ENCODE measurements around the gene AHR.
"Not testable (repeated sequence)": the region's sequence is repeated elsewhere in the genome, so short reads cannot be mapped to it uniquely, and the experiment has no call there.

AHR gene

GRCh38 chr7:17376595-17376994, 78.1 kb downstream of the AHR start:
- no CpG with 5 or more reads among the region's 1 CpG for WGBS (ENCODE audit: extremely low coverage, insufficient coverage, insufficient read length)
- Histone ChIP-seq H3K4me2 (ENCODE audit: low read length) (no peak overlapping the region), H3K14ac (ENCODE audit: low read length) (no peak overlapping the region)

GRCh38 chr7:17380736-17381662, 82.5 kb downstream of the AHR start:
- no peak overlapping the region for H4K8ac ChIP-seq (ENCODE audit: low read depth, low read length)
- no peak overlapping the region for H3K18ac ChIP-seq (ENCODE audit: low read length)
- H2AFZ ChIP-seq (ENCODE audit: insufficient read depth, low read length, poor library complexity), result no peak overlapping the region
- H3K79me2 ChIP-seq (ENCODE audit: control insufficient read depth, insufficient read depth, low read length, poor library complexity), result no peaks in the 10 kb centered on the region
- no CpG with 5 or more reads among the region's 4 CpGs for WGBS (ENCODE audit: extremely low coverage, insufficient coverage, insufficient read length)
- H2BK120ac ChIP-seq (ENCODE audit: insufficient read depth, low read length, poor library complexity), result no peak overlapping the region
- no peaks in the 10 kb centered on the region for H3K79me1 ChIP-seq (ENCODE audit: low read length)
- H3K36me3 ChIP-seq (ENCODE audit: control insufficient read depth in 1 of 2, insufficient read depth in 2 of 2, low read length in 2 of 2), result no peaks in the 10 kb centered on the region
- no peaks in the 10 kb centered on the region for H3K4me1 ChIP-seq (ENCODE audit: control insufficient read depth in 1 of 2, insufficient read depth in 2 of 2, low read length in 2 of 2)
- H3K4me2 ChIP-seq (ENCODE audit: low read length), result no peak overlapping the region
- DNase-seq, result no peak
- H3K9ac ChIP-seq (ENCODE audit: low read length), result no peak overlapping the region
- no peak overlapping the region for H4K91ac ChIP-seq (ENCODE audit: low read depth, low read length)
- no peak overlapping the region for H3K23ac ChIP-seq (ENCODE audit: low read length)
- H4K12ac ChIP-seq (ENCODE audit: low read depth, low read length), result no peak overlapping the region
- H3K27ac ChIP-seq (ENCODE audit: low read depth, low read length), result no peak overlapping the region
- H3K9me3 ChIP-seq (ENCODE audit: insufficient read depth, low read depth, low read length), result peaks cover 2% of the 10 kb centered on the region
- H3K4ac ChIP-seq (ENCODE audit: low read depth, low read length), result no peak overlapping the region
- no peaks in the 10 kb centered on the region for H3K27me3 ChIP-seq (ENCODE audit: insufficient read depth, low read length)
- H2AK5ac ChIP-seq (ENCODE audit: low read length), result no peak overlapping the region
- no peak overlapping the region for H2BK5ac ChIP-seq (ENCODE audit: low read depth, low read length, poor library complexity)
- H3K14ac ChIP-seq (ENCODE audit: low read length), result no peak overlapping the region
- no peak overlapping the region for H2BK12ac ChIP-seq (ENCODE audit: low read length)
- no peak overlapping the region for H3K4me3 ChIP-seq (ENCODE audit: low read depth, low read length)

More at GRCh38 chr7:17376595-17376994, 78.1 kb downstream of the AHR start:
- H3K36me3 ChIP-seq (ENCODE audit: control insufficient read depth in 1 of 2, insufficient read depth in 2 of 2, low read length in 2 of 2), result no peaks in the 10 kb centered on the region
- H3K9me3 ChIP-seq (ENCODE audit: insufficient read depth, low read depth, low read length), result peaks cover 2% of the 10 kb centered on the region
- no peak overlapping the region for H3K4me3 ChIP-seq (ENCODE audit: low read depth, low read length)
- DNase-seq, result no peak
- no peak overlapping the region for H2BK12ac ChIP-seq (ENCODE audit: low read length)
- H2AFZ ChIP-seq (ENCODE audit: insufficient read depth, low read length, poor library complexity), result no peak overlapping the region
- no peak overlapping the region for H3K27ac ChIP-seq (ENCODE audit: low read depth, low read length)
- no peak overlapping the region for H2AK5ac ChIP-seq (ENCODE audit: low read length)
- no peaks in the 10 kb centered on the region for H3K79me2 ChIP-seq (ENCODE audit: control insufficient read depth, insufficient read depth, low read length, poor library complexity)
- H3K79me1 ChIP-seq (ENCODE audit: low read length), result no peaks in the 10 kb centered on the region
- no peak overlapping the region for H2BK5ac ChIP-seq (ENCODE audit: low read depth, low read length, poor library complexity)
- H2BK120ac ChIP-seq (ENCODE audit: insufficient read depth, low read length, poor library complexity), result no peak overlapping the region
- H4K12ac ChIP-seq (ENCODE audit: low read depth, low read length), result no peak overlapping the region
- H3K27me3 ChIP-seq (ENCODE audit: insufficient read depth, low read length), result no peaks in the 10 kb centered on the region
- H3K4me1 ChIP-seq (ENCODE audit: control insufficient read depth in 1 of 2, insufficient read depth in 2 of 2, low read length in 2 of 2), result no peaks in the 10 kb centered on the region
- no peak overlapping the region for H3K18ac ChIP-seq (ENCODE audit: low read length)
- no peak overlapping the region for H4K91ac ChIP-seq (ENCODE audit: low read depth, low read length)
- H3K23ac ChIP-seq (ENCODE audit: low read length), result no peak overlapping the region
- H4K8ac ChIP-seq (ENCODE audit: low read depth, low read length), result no peak overlapping the region
- H3K4ac ChIP-seq (ENCODE audit: low read depth, low read length), result no peak overlapping the region
- no peak overlapping the region for H3K9ac ChIP-seq (ENCODE audit: low read length)

GRCh38 chr7:17382408-17383354, 84.2 kb downstream of the AHR start:
- no CpG with 5 or more reads among the region's 8 CpGs for WGBS (ENCODE audit: extremely low coverage, insufficient coverage, insufficient read length)
- not testable (repeated sequence) for H3K14ac ChIP-seq (ENCODE audit: low read length); H3K4me1 ChIP-seq (ENCODE audit: control insufficient read depth in 1 of 2, insufficient read depth in 2 of 2, low read length in 2 of 2); H2AFZ ChIP-seq (ENCODE audit: insufficient read depth, low read length, poor library complexity); H2BK5ac ChIP-seq (ENCODE audit: low read depth, low read length, poor library complexity); DNase-seq; H3K18ac ChIP-seq (ENCODE audit: low read length); H4K91ac ChIP-seq (ENCODE audit: low read depth, low read length); H3K27me3 ChIP-seq (ENCODE audit: insufficient read depth, low read length); H2BK120ac ChIP-seq (ENCODE audit: insufficient read depth, low read length, poor library complexity); H3K79me2 ChIP-seq (ENCODE audit: control insufficient read depth, insufficient read depth, low read length, poor library complexity); H3K36me3 ChIP-seq (ENCODE audit: control insufficient read depth in 1 of 2, insufficient read depth in 2 of 2, low read length in 2 of 2); H3K4ac ChIP-seq (ENCODE audit: low read depth, low read length); H3K27ac ChIP-seq (ENCODE audit: low read depth, low read length); H3K9ac ChIP-seq (ENCODE audit: low read length); H3K9me3 ChIP-seq (ENCODE audit: insufficient read depth, low read depth, low read length); H3K4me2 ChIP-seq (ENCODE audit: low read length); H4K12ac ChIP-seq (ENCODE audit: low read depth, low read length); H3K23ac ChIP-seq (ENCODE audit: low read length); H2BK12ac ChIP-seq (ENCODE audit: low read length); H3K4me3 ChIP-seq (ENCODE audit: low read depth, low read length); H4K8ac ChIP-seq (ENCODE audit: low read depth, low read length); H3K79me1 ChIP-seq (ENCODE audit: low read length); H2AK5ac ChIP-seq (ENCODE audit: low read length)

DNA sequence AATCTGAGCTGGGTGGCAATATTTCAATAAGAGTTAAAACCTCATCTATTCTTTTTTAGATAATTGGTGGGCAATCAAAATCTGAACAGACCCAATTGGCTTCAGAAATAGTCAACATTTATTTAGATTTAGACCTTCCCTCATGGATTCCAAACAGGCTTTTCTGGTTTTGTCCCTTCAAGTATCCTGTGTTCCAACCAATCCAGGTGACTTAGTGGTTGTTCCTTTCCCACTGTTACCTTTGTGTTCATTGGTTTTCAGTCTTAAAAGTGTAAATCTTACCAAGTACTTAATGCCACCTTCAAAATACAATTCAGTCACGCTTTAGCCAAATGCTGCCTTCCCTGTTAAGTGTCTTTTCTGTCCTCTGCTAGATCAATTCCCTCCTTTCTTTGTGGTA, 85.9 kb downstream of the AHR start:
- no peak overlapping the region for H3K4me2 ChIP-seq (ENCODE audit: low read length)
- no CpG with 5 or more reads among the region's 1 CpG for WGBS (ENCODE audit: extremely low coverage, insufficient coverage, insufficient read length)

More for the DNA sequence above, 85.9 kb downstream of the AHR start:
- Histone ChIP-seq H3K36me3 (ENCODE audit: control insufficient read depth in 1 of 2, insufficient read depth in 2 of 2, low read length in 2 of 2) (no peaks in the 10 kb centered on the region), H4K8ac (ENCODE audit: low read depth, low read length) (no peak overlapping the region), H3K9me3 (ENCODE audit: insufficient read depth, low read depth, low read length) (no peaks in the 10 kb centered on the region), H3K23ac (ENCODE audit: low read length) (no peak overlapping the region), H3K27me3 (ENCODE audit: insufficient read depth, low read length) (no peaks in the 10 kb centered on the region), H3K14ac (ENCODE audit: low read length) (no peak overlapping the region), H3K4ac (ENCODE audit: low read depth, low read length) (no peak overlapping the region), H2BK5ac (ENCODE audit: low read depth, low read length, poor library complexity) (no peak overlapping the region), H3K79me2 (ENCODE audit: control insufficient read depth, insufficient read depth, low read length, poor library complexity) (no peaks in the 10 kb centered on the region), H3K27ac (ENCODE audit: low read depth, low read length) (no peak overlapping the region), H2BK12ac (ENCODE audit: low read length) (no peak overlapping the region), H3K4me3 (ENCODE audit: low read depth, low read length) (no peak overlapping the region), H2AFZ (ENCODE audit: insufficient read depth, low read length, poor library complexity) (no peak overlapping the region), H3K18ac (ENCODE audit: low read length) (no peak overlapping the region), H4K12ac (ENCODE audit: low read depth, low read length) (no peak overlapping the region), H2BK120ac (ENCODE audit: insufficient read depth, low read length, poor library complexity) (no peak overlapping the region), H2AK5ac (ENCODE audit: low read length) (no peak overlapping the region), H3K4me1 (ENCODE audit: control insufficient read depth in 1 of 2, insufficient read depth in 2 of 2, low read length in 2 of 2) (no peaks in the 10 kb centered on the region), H3K79me1 (ENCODE audit: low read length) (no peaks in the 10 kb centered on the region), H4K91ac (ENCODE audit: low read depth, low read length) (no peak overlapping the region), H3K9ac (ENCODE audit: low read length) (no peak overlapping the region)
- DNase-seq, result peak in 1 of 2 donors; percentile 54
